PFSK-1 (cell line): Measurements from ENCODE around the gene AKR1B15.

ENCODE experiments used
- FOXP2 ChIP-seq: optimal IDR thresholded peaks from 2 replicates; pipeline ENCODE3; 2011; ENCODE audit warnings: borderline replicate concordance, control low read depth, inconsistent platforms; ENCODE audit not compliant: insufficient read depth; ENCODE audit errors: extremely low read length, extremely low read depth
- POLR2AphosphoS5 ChIP-seq: IDR thresholded peaks from 2 replicates; pipeline ENCODE4 v1.6.1; 2012; ENCODE audit warnings: low read depth, mild to moderate bottlenecking, control low read depth, low read length, moderate library complexity
- REST ChIP-seq, 2 experiments: IDR thresholded peaks; 2 replicates each; pipeline versions ENCODE4 v1.6.1 to v1.8.0; 2011 to 2012; ENCODE audit warnings: low read depth in 2 of 2, low read length in 2 of 2, control low read depth in 1 of 2, inconsistent platforms in 1 of 2, mild to moderate bottlenecking in 1 of 2, moderate library complexity in 1 of 2; ENCODE audit not compliant: insufficient read depth in 1 of 2
- SIN3A ChIP-seq: IDR thresholded peaks from 2 replicates; pipeline ENCODE4 v1.6.1; 2012; ENCODE audit warnings: mild to moderate bottlenecking, low read length, moderate library complexity, borderline replicate concordance; ENCODE audit not compliant: insufficient read depth
- TAF1 ChIP-seq: IDR thresholded peaks from 2 replicates; pipeline ENCODE4 v1.6.1; 2012; ENCODE audit warnings: low read length, control low read depth, borderline replicate concordance; ENCODE audit not compliant: insufficient read depth

The AKR1B15 gene

GRCh38 chr7:134514106-134514505, 34.8 kb upstream of the AKR1B15 start:
- no peak for TF ChIP-seq REST (IDR thresholded peaks at IDR 0.05; ENCODE audit: insufficient read depth in 1 of 2, low read depth in 2 of 2, low read length in 2 of 2)
- TF ChIP-seq SIN3A: no peak
- no peak for TF ChIP-seq POLR2AphosphoS5
- TF ChIP-seq TAF1: no peak
- TF ChIP-seq FOXP2: no peak

- no peak for TF ChIP-seq FOXP2
- no peak for TF ChIP-seq SIN3A
- TF ChIP-seq TAF1: no peak
- TF ChIP-seq POLR2AphosphoS5: no peak
- TF ChIP-seq REST (IDR thresholded peaks at IDR 0.05; ENCODE audit: insufficient read depth in 1 of 2, low read depth in 2 of 2, low read length in 2 of 2): no peak
These were observed 34.2 kb upstream of the AKR1B15 start for GRCh38 chr7:134514663-134515062.

GRCh38 chr7:134515569-134516468, 33.1 kb upstream of the AKR1B15 start:
- TF ChIP-seq TAF1: no peak
- no peak for TF ChIP-seq POLR2AphosphoS5
- no peak for TF ChIP-seq REST (IDR thresholded peaks at IDR 0.05; ENCODE audit: insufficient read depth in 1 of 2, low read depth in 2 of 2, low read length in 2 of 2)
- no peak for TF ChIP-seq SIN3A
- TF ChIP-seq FOXP2: no peak

- no peak for TF ChIP-seq FOXP2
These were observed 28.8 kb upstream of the AKR1B15 start for GRCh38 chr7:134520130-134520529.

GRCh38 chr7:134522601-134523000, 26.3 kb upstream of the AKR1B15 start:
- TF ChIP-seq FOXP2 (no peak), POLR2AphosphoS5 (no peak), SIN3A (no peak), REST (IDR thresholded peaks at IDR 0.05; ENCODE audit: insufficient read depth in 1 of 2, low read depth in 2 of 2, low read length in 2 of 2) (no peak), TAF1 (no peak)
